GM21447 (cell line): ENCODE data around the gene CACNA2D1.

Source experiments
- ATAC-seq: cut with Tn5 transposase; IDR thresholded peaks from one replicate; pipeline ENCODE4 v1.9.1; 2021; ENCODE audit not compliant: unreplicated experiment

The CACNA2D1 gene

GRCh38 chr7:82128546-82128945 lies 315.0 kb downstream of the CACNA2D1 start:
- no peak for ATAC-seq

- no peak for ATAC-seq
These were observed 317.0 kb downstream of the CACNA2D1 start for GRCh38 chr7:82126576-82126975.

- ATAC-seq, result no peak
These were observed 319.1 kb downstream of the CACNA2D1 start for GRCh38 chr7:82124445-82124844.

- no peak for ATAC-seq
These were observed 321.3 kb downstream of the CACNA2D1 start for GRCh38 chr7:82122275-82122674.

GRCh38 chr7:82114237-82114636 lies 329.3 kb downstream of the CACNA2D1 start:
- ATAC-seq, result no peak

- ATAC-seq, result no peak
These were observed 333.3 kb downstream of the CACNA2D1 start for GRCh38 chr7:82110146-82110840.

GRCh38 chr7:82109288-82109687 lies 334.3 kb downstream of the CACNA2D1 start:
- no peak for ATAC-seq

GRCh38 chr7:82106201-82106600 lies 337.4 kb downstream of the CACNA2D1 start:
- no peak for ATAC-seq

- ATAC-seq, result no peak
These were observed 338.1 kb downstream of the CACNA2D1 start for GRCh38 chr7:82105463-82105862.

GRCh38 chr7:82098414-82098813 lies 345.2 kb downstream of the CACNA2D1 start:
- no peak for ATAC-seq

- no peak for ATAC-seq
These were observed 352.4 kb downstream of the CACNA2D1 start for GRCh38 chr7:82091126-82091684.

GRCh38 chr7:82087099-82087498 lies 356.5 kb downstream of the CACNA2D1 start:
- no peak for ATAC-seq

- no peak for ATAC-seq
These were observed 358.5 kb downstream of the CACNA2D1 start for GRCh38 chr7:82085116-82085515.

GRCh38 chr7:82081644-82082224 lies 361.8 kb downstream of the CACNA2D1 start:
- ATAC-seq, result no peak

- ATAC-seq, result no peak
These were observed 363.2 kb downstream of the CACNA2D1 start for GRCh38 chr7:82080254-82080927.

- no peak for ATAC-seq
These were observed 364.1 kb downstream of the CACNA2D1 start for GRCh38 chr7:82079527-82079926.

GRCh38 chr7:82078807-82079206 lies 364.8 kb downstream of the CACNA2D1 start:
- ATAC-seq, result no peak

GRCh38 chr7:82071468-82071867 lies 372.1 kb downstream of the CACNA2D1 start:
- ATAC-seq, result no peak

- no peak for ATAC-seq
These were observed 375.8 kb downstream of the CACNA2D1 start for GRCh38 chr7:82067628-82068264.

GRCh38 chr7:82057476-82057875 lies 386.1 kb downstream of the CACNA2D1 start:
- ATAC-seq, result no peak

- ATAC-seq, result no peak
These were observed 387.3 kb downstream of the CACNA2D1 start for GRCh38 chr7:82056282-82056681.
